Coronary artery (tissue), 2 donors: ENCODE data around the gene ISX.

Source experiments
- DNase-seq: peaks from one replicate; pipeline ENCODE4 v3.0.0-alpha.2; 2017; ENCODE audit warnings: low spot score
- H3K27ac ChIP-seq, 2 donors: fragments of 200-600 bp; sonication (generic); one replicate each; pipeline ENCODE4 v1.5.1; 2016 to 2019
- H3K4me3 ChIP-seq: fragments of 200-600 bp; sonication (generic); 2 replicates; pipeline ENCODE4 v1.5.1; 2016; ENCODE audit warnings: mild to moderate bottlenecking, moderate library complexity
- TF ChIP-seq, protein P1 (sequence below): fragments of 200-600 bp; sonication (generic); IDR thresholded peaks from one replicate; pipeline ENCODE4 v1.5.1; 2019; ENCODE audit warnings: antibody characterized with exemption

Gene ISX

DNA sequence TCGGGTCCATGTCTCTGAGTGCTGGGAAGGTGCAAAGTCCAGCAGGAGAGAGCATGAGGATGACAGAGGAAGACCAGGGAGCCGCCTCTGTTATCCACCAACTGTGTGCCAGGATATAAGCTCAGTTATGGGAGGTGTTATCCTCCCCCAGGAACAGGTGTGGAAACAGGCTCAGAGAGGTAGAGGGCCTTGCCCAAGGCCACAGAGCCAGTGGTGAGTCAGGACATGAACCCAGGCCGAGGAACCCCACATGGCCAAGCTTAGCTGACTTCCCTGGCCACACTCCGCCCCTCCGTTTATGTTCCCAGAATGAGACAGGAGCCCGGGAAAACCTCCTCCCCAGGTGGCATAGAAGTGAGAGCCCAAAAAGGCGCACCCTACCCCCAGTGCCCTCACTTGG, 50.3 kb downstream of the ISX start:
- Histone ChIP-seq H3K4me3 (no peak overlapping the region), H3K27ac (no peak overlapping the region)
- TF ChIP-seq, protein P1, sequence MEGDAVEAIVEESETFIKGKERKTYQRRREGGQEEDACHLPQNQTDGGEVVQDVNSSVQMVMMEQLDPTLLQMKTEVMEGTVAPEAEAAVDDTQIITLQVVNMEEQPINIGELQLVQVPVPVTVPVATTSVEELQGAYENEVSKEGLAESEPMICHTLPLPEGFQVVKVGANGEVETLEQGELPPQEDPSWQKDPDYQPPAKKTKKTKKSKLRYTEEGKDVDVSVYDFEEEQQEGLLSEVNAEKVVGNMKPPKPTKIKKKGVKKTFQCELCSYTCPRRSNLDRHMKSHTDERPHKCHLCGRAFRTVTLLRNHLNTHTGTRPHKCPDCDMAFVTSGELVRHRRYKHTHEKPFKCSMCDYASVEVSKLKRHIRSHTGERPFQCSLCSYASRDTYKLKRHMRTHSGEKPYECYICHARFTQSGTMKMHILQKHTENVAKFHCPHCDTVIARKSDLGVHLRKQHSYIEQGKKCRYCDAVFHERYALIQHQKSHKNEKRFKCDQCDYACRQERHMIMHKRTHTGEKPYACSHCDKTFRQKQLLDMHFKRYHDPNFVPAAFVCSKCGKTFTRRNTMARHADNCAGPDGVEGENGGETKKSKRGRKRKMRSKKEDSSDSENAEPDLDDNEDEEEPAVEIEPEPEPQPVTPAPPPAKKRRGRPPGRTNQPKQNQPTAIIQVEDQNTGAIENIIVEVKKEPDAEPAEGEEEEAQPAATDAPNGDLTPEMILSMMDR = no peak
- no peak for DNase-seq

DNA sequence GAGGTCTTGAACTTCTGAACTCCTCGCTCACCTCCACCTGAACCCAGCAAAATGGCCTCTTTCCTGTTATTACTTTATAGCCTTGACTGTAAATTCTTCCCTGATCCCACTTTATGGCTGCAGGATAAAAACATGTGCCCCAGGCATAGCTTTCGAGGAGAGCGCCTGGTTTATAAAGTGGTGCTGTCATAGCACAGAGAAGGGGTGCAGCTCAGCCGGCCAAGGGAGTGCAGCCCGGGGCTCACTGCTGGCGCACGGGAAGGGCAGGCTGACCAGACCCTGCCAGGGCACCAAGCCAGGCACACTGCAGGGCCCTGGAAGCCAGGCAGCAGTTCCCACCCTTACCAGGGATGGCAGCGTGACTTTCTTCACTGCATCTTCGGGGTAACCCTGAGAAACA, 50.9 kb downstream of the ISX start:
- TF ChIP-seq, protein P1 = no peak
- no peak overlapping the region for H3K4me3 ChIP-seq
- no peak for DNase-seq
- H3K27ac ChIP-seq = no peak overlapping the region

DNA sequence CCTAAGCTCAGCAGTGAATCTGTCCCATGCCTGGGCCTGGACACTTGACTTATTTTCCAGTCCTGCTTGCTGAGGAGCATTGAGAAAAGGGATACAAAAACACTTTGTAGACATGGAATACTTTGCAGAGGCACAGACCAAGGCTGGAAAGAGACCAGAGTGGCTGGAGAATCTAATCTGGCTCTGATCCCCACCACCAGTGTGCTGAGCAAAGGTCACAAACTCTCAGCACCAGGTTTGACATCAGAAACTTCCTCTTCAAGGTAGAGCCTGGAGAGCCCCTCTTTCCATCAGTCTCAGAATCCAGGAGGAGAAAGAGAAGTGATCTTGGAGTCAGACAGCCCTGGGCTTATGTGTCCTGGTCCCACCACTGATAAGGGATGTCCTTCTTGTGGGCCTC, 53.5 kb downstream of the ISX start:
- Histone ChIP-seq H3K27ac (no peak overlapping the region), H3K4me3 (no peak overlapping the region)
- TF ChIP-seq, protein P1 = no peak
- DNase-seq = no peak

DNA sequence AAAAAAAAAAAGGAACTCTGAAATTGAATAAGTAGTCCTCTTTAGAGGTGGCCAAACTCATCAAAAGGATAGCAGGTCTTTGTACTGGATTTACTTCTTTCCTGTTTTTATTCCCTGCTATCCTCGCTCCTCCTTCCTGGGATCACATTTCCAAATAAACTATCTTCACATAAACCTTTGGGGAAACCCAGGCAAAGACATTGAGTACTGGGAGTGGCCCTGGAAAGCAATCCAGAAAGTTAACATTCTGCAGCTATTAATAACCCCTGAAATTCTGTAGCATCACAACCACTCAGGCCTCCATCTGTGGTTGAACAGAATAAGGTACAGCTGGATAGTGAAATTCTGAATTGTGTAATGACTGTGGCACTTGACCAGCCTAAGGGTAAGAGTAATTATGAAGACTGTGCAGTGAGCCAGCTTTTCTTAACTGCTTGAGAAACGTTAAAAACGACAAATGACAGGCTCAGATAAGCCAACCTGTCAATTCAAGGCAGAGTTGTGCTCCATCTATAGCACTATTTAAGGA, 58.8 kb downstream of the ISX start:
- DNase-seq = no peak
- TF ChIP-seq, protein P1 = no peak
- Histone ChIP-seq H3K27ac (no peak overlapping the region), H3K4me3 (no peak overlapping the region)

DNA sequence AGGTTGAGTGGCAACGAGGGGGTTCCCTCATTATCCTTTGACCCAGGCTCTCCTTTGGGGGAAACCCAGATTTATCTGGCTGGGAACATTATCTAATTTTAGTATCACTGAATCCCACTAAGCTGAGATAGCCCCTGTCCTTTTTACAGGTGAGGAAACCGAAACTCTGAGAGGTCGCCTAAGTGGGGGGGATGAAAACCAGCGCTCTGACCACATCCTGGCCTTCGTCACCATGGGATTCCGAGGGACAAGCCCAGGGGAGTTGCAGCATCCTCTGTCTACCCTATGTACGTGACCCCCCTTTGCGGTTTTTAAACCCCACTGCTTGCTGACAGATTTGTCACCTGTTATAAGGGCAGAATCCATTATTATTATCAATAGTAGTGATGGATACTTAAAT, 61.0 kb downstream of the ISX start:
- Histone ChIP-seq H3K4me3 (no peak overlapping the region), H3K27ac (no peak overlapping the region)
- DNase-seq = no peak
- TF ChIP-seq, protein P1 = no peak

DNA sequence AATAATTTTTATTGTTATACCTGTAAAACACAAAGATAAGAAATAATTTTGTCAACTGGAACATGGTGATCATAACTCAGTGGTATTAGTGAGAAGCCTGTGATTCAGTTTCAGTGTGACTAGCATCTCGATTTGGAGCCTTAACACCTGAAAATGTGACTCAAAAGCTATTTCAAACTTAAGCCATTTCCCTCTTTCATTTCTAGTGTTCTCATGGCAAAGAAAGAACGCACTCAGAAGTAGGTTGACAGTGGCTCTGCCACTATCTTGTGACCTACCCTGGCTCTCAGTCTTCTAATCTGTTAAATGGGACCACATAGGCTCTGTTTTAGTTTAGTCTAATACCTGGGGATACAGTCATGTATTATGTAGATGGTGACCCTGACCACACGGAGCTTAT, 62.7 kb downstream of the ISX start:
- TF ChIP-seq, protein P1 = no peak
- no peak overlapping the region for H3K4me3 ChIP-seq
- no peak for DNase-seq
- no peak overlapping the region for H3K27ac ChIP-seq

DNA sequence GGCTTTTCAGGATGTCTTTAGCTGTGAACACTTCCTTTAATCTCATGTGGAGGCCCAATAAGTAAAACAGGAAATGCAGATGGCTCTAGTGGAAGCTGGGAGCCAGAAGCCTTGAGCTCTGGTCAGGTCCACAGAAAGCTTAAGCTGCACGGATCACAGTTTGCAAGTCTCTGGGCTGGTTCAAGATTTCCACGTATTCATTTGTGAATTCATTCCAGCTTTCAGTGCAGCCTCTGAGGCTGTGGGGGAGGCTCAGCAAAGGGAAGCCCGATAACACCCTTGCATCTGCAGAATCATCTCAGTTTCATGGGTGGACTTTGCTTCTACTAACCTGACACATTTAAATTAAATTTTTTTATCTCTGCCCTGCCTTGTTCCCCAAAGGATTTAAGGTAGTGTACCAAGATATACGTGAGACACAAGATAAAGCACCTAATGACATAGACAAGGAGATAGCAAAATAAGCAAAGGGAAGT, 65.6 kb downstream of the ISX start:
- DNase-seq = no peak
- Histone ChIP-seq H3K4me3 (no peak overlapping the region), H3K27ac (no peak overlapping the region)
- TF ChIP-seq, protein P1 = no peak
